Stimulated activated CD8-positive, alpha-beta memory T cell treated with anti-CD3 and anti-CD28 coated beads, Interleukin-7, amount 100 ng/mL, for 48 hours (primary cell): ENCODE results near the gene RAP1GAP.
"Not testable (repeated sequence)": the region's sequence is repeated elsewhere in the genome, so short reads cannot be mapped to it uniquely, and the experiment has no call there.

Source experiments
- DNase-seq, 2 donors: peaks; one replicate each; pipeline ENCODE4 v3.0.0-alpha.2; 2020; ENCODE audit warnings: low read depth in 1 of 2; ENCODE audit errors: extremely low read depth in 1 of 2

Gene RAP1GAP

DNA sequence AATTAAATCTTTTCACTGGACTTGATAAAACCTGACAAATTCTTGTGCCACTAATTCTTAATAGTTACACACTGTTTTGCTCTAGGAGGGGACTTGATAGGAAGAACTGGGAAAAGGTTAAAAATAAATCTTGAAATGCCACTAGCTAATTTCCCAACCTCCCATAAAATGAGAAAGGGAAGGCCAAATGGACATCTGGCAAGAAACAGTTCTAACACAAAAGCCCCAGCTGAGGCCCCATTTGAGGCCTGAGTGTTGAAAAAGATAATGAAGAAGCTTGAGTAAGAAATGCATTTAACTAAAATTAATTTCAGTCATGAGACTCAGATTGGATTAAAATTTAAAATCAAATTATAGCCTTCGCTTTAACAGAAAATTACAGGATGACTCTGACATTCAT, 11.2 kb upstream of the RAP1GAP start:
- no peak for DNase-seq

GRCh38 chr1:21677168-21677567, 8.0 kb upstream of the RAP1GAP start:
- no peak for DNase-seq

- DNase-seq = no peak
These were observed 5.8 kb upstream of the RAP1GAP start for GRCh38 chr1:21674957-21675356.

DNA sequence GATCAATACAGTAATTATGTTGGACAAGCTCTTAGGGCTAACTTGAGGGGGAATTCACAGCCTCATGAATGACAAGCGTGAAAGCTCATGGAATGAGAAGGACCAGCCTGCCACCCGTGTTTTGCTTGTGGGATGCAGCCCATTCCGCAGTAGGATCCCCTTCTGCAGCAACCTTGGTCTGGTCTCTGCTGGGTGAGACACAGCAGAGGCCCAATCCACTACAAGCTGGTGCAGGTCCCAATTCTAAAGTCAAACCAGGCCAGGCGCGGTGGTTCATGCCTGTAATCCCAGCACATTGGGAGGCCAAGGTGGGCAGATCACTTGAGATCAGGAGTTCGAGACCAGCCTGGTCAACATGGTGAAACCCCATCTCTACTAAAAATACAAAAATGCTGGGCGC, 4.7 kb upstream of the RAP1GAP start:
- not testable (repeated sequence) for DNase-seq

DNA sequence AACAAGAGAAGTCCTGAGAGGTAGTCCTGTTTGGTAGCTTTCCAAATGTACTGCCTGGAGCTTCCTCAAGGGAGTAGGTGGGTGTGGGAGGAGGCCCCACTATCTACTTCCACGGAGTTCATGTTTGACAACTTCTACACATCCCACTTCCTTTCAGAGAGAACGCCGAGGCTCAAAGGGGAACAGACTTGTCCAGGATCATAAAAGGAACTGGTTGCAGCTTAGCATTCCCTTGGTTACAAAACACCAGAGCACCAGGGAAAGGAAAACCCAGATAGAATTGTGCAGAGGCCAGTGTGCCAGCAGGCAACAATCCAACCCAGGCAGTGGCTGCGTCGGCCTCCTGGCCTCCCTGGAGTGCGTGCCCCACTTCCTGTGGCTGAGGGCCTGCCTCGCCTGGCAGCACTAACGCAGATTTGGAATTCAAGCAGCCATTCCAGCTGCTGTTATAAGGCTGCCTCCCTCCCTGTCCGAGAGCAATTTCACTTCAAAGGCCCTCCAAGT, 4.2 kb upstream of the RAP1GAP start:
- DNase-seq = no peak

- DNase-seq = no peak
These were observed 3.5 kb upstream of the RAP1GAP start for GRCh38 chr1:21672478-21673276.

DNA sequence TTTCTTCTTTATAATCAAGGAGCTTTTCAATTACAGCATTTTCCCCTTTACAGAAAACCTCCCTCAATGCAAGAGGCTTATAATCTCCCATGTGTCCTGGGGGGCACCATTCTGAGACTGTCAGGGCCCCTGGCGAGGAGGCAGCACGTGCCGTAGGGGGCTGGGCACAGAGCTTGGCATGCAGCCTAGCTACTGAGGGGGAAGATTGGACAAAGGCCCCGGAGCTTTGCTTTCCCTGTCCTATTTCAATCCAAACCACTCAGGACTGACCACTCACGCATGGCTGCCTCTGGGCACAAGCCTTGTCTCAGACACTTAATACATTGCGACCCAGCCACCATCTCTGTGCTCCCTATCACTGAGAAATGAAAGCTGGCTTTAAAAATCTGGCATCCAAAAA, 2.8 kb upstream of the RAP1GAP start:
- no peak for DNase-seq

- DNase-seq = no peak
These were observed 2.1 kb upstream of the RAP1GAP start for GRCh38 chr1:21670956-21671902.

- DNase-seq = no peak
These were observed 1.1 kb upstream of the RAP1GAP start for GRCh38 chr1:21670059-21670881.

DNA sequence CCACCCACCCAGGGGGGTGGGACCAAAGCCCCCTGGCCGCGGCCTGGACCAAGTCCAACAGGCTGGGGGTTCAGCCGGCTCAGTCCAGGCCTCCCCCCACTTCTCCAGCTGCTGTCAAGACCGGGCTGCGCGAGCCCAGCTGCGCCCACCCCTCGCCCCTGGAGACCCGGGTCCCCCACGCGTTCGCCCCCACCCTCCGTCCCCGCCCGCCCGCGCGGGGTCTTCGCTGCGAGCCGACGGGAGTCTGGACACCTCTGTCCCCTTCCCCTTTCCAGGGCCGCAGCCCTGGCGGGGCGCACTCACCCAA, 253 bp downstream of the RAP1GAP start:
- DNase-seq = no peak

DNA sequence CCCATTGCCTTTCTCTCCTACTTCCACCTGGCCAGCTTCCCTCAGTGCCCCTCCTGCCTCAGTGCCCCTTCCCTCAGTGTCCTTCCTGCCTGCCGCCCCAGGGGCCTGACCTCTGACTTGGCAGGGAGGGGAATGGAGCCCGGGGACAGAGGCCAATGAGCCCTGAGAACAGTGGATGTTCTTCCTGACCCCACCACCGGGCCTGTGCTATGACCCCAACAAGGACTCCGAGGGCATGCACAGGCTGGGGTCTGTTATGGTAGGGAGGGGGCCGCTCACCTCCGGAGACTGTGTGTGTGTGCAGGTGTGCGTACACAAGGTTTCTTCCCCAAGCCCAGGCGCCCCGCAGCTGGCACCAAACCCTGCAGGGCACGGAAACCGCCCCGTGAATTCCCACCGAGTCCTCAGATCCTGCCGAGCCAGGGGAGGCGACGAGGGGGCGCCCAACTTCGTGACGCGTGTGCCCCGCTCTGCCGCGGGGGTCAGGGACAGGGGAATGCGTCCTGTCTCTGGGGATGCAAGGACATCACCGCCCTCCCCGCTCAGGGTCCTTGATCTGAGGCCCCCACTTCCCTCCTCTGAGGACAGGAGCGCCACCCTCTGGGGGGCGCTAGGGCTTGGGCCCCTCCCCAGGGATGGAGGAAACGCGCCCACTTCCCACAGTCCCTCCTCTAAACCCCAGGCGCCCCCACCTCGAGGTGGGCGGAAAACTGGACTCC, 766 bp downstream of the RAP1GAP start:
- no peak for DNase-seq

DNA sequence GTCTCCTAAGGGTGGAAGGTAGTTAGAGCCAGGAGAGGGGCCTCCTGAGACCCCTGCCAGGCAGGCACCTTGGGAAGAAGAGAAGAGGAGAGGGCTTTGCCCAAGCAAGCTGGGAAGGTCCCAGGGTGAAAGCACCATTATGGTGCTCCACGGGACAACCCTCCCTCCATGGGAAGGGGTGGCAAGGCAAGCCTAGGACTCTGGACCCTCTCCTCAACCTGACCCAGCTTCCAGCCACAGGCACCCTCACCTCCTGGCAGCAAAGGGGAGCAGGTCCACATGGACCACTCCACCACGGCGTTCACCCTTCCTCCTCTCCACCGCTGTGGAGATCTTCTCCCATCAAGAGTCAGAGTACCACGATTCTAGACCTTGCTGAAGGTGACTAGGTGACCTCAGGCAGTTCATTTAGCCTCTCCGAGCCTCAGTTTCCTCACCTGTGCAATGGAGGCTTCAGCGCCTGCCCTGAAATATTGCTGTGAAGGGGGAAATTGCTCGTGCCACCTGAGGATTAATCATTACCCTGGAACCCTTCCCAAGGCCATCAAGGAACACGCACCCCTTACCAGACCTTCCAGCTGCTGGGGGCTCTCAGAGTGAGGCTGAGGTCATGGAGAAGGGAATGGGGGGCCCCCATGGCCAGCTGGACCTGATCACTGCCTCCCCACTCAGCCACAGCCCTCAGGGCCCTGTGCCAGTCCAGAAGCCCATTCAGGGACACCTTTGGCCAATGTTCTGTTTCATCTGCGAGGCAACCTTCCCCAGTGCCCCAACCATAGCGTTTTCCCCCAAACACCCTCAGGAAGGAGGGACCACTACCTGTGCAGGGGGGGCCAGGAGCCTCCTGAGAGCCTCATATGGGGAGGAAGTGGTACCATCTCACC, 1.6 kb downstream of the RAP1GAP start:
- DNase-seq = no peak

GRCh38 chr1:21666576-21667320, 2.4 kb downstream of the RAP1GAP start:
- no peak for DNase-seq

DNA sequence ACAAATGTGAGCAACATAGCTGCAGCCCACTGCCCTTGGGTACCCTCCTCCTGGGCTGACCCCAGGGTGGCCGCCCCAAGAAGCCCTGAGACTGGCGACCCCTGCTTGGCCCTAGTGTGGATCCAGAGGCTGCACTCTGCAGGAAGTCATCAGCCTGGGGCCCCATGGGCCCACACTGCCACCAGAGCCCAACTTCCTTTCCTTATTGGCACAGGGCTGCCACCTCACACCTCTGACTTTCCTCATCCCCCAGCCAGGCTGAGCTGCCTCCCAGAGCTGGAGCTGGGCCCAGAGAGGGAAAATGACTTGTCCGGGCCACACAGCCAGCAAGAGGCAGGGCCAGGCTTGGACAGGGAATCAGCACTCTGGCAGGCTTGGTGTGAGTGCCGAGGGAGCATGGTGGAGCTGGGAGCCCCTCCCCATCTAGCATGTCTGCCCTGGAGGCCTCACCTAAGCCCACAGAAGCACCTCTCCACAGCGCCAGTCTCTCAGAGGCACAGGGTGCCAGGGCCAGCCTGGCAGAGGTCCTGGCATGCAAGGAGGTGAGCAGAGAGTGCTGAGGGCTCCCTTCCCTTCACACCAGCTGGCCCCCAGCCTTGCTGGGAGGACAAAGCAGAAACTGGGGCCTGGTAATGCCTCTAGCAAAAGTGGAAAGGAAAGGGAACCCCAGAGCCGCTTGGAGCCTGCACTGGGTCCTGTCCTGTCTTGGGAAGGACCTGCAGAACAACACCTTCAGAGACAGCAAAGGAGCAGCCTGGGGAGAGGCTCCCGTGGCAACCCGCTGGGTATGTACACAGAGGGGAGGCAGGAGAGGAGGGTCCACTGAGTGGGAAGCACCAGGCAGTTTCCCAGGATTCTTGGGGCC, 3.2 kb downstream of the RAP1GAP start:
- DNase-seq = no peak

DNA sequence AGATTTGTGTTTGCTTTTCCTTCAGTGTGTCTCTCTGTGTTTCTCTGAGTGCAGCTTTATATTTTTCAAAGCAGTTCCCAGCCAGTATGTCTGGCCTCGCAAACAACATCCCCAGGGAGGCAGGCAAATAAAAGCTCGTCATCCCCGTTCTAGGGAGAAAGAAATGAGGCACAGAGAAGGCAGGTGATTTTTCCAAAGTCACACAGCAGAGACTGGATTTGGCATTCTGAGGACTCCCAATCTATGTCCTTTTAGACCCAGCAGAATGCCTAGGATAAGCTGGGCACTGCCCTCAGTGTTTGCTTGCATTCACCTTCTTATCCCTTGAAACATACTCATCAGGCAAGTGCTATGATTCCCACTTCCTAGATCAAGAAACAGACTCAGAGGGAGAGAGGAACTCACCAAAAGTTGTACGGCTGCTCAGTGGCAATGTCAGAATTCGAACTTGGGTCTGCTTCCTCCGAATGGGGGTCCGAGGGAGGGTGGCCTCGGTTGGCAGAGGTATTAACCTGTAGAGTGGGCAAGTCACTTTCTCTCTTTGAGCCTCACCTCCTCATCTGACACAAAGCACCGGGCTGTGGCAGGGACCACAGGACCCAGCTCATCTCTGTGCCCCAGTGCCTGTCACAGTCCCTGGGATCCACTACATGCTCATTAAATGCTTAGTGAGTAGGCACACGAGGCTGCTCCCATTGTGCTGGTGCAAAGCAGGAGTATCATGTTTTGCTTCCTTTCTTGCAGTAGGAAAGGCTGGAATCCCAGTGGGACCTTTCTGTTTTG, 4.2 kb downstream of the RAP1GAP start:
- DNase-seq = no peak

DNA sequence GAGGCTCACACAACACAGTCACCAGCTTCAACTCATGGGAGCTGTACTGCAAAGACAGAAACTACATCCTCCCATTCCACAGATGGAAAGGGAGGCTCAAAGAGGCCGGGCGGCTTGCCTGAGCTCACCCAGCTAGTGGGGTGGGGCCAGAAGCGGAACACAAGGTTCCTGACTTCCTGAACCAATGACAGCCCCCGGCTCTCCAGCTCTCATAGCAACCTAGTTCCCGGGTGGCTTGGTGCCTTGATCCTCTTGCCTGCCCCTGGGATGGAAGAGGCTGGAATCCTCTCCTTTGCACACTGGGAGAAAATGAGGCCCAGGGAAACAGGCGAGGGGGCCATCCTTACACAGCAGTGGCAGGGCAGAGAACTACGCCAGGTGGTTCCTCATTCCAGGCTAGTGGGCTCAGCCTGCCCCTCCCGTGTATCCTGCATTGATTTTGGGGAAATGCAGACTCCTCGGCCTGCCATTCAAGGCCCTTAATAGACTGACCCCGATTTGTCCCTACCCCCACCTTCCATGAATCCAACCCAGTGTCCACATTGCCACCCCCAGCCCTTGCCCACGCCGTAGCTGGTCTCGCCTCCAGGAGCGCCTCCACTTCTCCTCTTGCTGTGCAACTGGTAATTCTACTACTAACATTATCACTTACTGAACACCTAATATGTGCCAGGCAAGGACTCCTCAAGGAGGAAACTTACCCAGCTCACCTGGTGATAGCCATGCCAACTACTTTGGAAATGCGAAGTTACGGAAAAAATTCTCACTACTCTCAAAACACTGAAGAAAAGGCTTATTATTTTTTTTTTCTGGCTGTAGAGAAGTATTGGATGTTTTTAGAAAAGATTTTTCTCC, 5.0 kb downstream of the RAP1GAP start:
- DNase-seq = no peak
